GM12872 (cell line): ENCODE results near the gene BEX2.
A peak's percentile ranks its signal among the peaks of the same experiment; 100 is the strongest.

Source experiments
- CTCF ChIP-seq: IDR thresholded peaks from 3 replicates; pipeline ENCODE4 v1.5.1; 2011; ENCODE audit warnings: low read depth, mild to moderate bottlenecking, low read length, moderate library complexity; ENCODE audit not compliant: insufficient read depth

The BEX2 gene

GRCh38 chrX:103343105-103343504 is 32.3 kb upstream of the BEX2 start:
- peak; percentile 56 for TF ChIP-seq CTCF

- no peak for TF ChIP-seq CTCF
Measured at GRCh38 chrX:103338663-103339062, 27.9 kb upstream of the BEX2 start.

- TF ChIP-seq CTCF: no peak
Measured at GRCh38 chrX:103330681-103331288, 20.0 kb upstream of the BEX2 start.

GRCh38 chrX:103329991-103330390 is 19.2 kb upstream of the BEX2 start, which contains the start of gene TCEAL7:
Gene TCEAL7, plus strand, starts transcription at chrX:103330239. Its CDS starts 1,165 bp downstream, at chrX:103331404.
- no peak for TF ChIP-seq CTCF

GRCh38 chrX:103311399-103311780 is 600 bp upstream of the BEX2 start:
- no peak for TF ChIP-seq CTCF

GRCh38 chrX:103309860-103310554 is 783 bp downstream of the BEX2 start:
- TF ChIP-seq CTCF: no peak

GRCh38 chrX:103304705-103305104 is 6.1 kb downstream of the BEX2 start:
- TF ChIP-seq CTCF: no peak
